ENCODE data around the gene CLCNKA. TPM values are rescaled to one million over a fixed set of nuclear protein-coding genes. Genes with fewer than 3 reads are reported as not detected.

CLCNKA gene
- total RNA-seq, 1 donor = not detected

DNA sequence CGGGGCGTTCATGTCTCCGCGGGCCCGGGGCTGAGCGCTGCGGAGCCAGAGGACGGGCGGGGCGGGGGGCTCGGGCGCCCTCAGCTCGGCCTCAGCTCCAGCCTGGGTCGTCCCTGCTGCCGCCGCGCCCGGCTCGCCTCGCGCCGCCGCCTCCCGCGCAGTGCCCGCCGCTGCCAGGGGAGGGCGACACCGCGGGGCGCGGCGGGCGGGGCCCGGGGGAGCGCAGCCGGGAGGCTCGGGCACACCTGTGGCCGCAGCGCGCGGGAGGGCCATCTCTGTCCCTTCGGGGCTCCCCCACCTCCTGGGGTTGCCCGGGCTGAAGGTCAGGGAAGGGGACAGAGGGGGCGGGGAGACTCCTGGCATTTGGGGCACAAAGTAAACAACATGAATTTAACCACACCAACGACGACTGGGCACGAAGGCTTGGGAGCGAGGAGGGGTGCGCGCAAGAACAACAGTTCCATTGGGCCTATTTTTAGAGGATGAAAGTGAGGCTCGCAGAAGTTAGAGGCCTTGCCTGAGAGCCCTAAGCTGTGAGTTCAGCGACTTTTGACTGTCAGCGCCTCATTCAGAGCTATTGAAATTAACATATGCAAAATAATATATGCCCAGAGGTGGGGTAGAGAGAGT lies 51.8 kb downstream of the CLCNKA start, which contains the start of gene FAM131C:
Gene FAM131C, minus strand, starts transcription at position 162 of the 630 bp plus-strand sequence. CDS start 209 bp downstream, outside the sequence.
- peak; percentile 20 for TF ChIP-seq CTCF (IDR thresholded peaks at IDR 0.05; ENCODE audit: insufficient read depth, low read depth, low read length)
- peak within 1 kb of the TSS; percentile 35 for H3K4me3 ChIP-seq (ENCODE audit: low read depth, low read length)
- DNase-seq (ENCODE audit: low read depth) = no peak

- TF ChIP-seq CTCF (IDR thresholded peaks at IDR 0.05; ENCODE audit: insufficient read depth, low read depth, low read length) = no peak
- no peak overlapping the region for H3K4me3 ChIP-seq (ENCODE audit: low read depth, low read length)
- no peak for DNase-seq (ENCODE audit: low read depth)
Measured at GRCh38 chr1:16074217-16074616, 52.4 kb downstream of the CLCNKA start.

GRCh38 chr1:16075337-16076030 lies 53.6 kb downstream of the CLCNKA start:
- peak; percentile 73 for DNase-seq (ENCODE audit: low read depth)
- no peak overlapping the region for H3K4me3 ChIP-seq (ENCODE audit: low read depth, low read length)
- TF ChIP-seq CTCF (IDR thresholded peaks at IDR 0.05; ENCODE audit: insufficient read depth, low read depth, low read length) = no peak

- peak; percentile 87 for DNase-seq (ENCODE audit: low read depth)
- TF ChIP-seq CTCF (IDR thresholded peaks at IDR 0.05; ENCODE audit: insufficient read depth, low read depth, low read length) = no peak
- no peak overlapping the region for H3K4me3 ChIP-seq (ENCODE audit: low read depth, low read length)
Measured at GRCh38 chr1:16076031-16076864, 54.4 kb downstream of the CLCNKA start.

DNA sequence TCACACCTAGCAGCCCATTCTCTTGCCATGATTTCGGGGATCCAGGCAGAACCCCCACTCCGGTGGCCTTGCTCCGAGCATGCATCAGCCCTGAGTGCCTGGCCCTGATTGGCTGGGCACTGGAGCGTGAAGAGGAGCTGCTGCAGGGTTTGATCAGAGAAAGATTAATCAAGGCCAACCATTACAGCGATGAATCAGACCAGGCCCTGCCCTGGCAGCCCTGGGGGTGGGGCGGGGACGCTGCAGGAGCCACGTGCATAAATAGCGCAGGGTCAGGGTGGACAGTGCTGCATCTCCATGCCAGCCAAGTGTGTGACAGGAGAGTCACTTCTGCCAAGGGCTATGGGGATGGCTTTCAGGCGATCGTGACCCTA lies 55.0 kb downstream of the CLCNKA start:
- no peak for TF ChIP-seq CTCF (IDR thresholded peaks at IDR 0.05; ENCODE audit: insufficient read depth, low read depth, low read length)
- no peak for DNase-seq (ENCODE audit: low read depth)
- no peak overlapping the region for H3K4me3 ChIP-seq (ENCODE audit: low read depth, low read length)

DNA sequence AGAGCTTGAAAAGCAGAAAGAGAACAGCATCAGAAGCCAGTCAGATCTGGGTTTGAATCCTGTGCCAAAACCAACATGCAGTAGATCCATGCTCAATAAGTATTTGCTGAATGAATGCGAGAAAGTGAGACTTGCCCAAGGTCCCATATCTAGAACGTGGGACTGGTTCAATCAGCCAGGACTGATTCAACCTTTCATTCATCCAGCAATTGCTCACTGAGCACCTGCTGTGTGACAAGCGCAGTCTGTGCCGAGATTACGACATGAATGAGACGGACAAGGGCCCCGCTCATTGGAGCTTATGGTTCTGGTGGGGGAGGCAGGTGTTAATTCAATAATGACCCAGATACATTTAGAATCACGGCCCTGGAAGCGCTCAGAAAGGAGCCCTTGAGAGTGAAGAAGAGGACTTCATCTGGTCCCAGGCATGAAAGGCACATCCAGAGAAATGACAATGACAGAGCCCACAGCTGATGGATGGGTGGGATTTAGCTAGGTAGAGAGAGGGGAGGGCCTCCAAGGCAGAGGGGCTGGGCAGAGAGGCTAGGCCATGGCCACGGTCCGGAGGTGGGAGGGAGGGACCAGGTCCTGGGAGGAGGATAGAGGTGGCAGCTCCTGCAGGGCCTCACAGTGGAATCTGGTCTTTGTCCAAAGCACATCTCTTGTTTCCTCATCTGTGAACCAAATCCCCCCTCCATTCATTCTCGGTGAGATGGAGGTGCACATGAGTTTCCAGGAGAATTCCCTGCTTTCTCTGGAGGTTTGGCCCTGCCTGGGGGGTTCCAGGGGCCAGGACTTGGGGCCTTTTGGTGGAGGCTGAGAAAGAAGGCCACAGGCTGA lies 55.8 kb downstream of the CLCNKA start:
- TF ChIP-seq CTCF (IDR thresholded peaks at IDR 0.05; ENCODE audit: insufficient read depth, low read depth, low read length) = no peak
- no peak for DNase-seq (ENCODE audit: low read depth)
- H3K4me3 ChIP-seq (ENCODE audit: low read depth, low read length) = no peak overlapping the region
